ENCODE measurements around the gene ENTPD3.

The ENTPD3 gene, protein sequence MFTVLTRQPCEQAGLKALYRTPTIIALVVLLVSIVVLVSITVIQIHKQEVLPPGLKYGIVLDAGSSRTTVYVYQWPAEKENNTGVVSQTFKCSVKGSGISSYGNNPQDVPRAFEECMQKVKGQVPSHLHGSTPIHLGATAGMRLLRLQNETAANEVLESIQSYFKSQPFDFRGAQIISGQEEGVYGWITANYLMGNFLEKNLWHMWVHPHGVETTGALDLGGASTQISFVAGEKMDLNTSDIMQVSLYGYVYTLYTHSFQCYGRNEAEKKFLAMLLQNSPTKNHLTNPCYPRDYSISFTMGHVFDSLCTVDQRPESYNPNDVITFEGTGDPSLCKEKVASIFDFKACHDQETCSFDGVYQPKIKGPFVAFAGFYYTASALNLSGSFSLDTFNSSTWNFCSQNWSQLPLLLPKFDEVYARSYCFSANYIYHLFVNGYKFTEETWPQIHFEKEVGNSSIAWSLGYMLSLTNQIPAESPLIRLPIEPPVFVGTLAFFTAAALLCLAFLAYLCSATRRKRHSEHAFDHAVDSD

DNA sequence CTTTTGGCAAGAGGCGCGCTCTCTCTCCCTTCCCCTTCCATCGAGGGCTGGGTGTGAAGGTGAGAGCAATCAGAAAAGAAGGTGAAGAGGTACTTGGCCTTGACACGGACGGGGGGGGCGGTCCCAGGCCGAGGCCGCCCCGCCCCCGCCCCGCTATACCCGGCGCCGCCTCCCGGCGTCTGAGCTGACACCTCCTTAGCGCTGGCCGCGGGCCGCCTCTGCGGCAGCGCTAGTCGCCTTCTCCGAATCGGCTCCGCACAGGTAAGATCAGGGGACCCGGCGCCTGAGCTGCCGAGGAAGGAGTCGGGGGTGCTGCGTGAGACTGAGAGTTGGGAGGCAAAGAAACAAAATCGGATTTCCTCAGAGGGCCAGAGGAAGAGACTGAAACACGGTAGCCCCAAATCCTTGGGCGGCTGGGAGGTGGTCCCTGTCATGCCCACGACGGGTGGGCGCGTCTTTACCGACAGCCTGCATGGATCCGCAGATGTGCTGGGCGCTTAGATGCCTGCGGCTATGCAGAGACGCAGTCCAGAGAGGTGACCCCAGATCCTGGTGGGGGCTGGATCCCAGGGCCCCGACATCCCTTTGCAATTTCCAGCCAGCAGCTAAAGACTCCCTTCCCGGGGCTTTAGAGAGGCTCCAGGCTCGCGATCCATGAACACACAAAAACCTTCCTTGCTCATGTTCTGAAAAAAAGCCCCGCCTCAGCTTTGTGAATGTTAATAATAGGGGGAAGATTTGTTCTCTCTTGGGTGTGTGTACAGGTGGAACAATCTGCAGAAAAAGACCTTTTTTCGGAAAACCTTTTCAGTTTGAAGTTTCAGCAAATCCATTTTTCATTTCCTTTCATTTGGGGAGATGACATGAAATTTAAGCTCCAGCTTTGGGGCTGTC, at the start of gene ENTPD3:
Gene ENTPD3 (plus strand): TSS at position 184 of the 894 bp plus-strand sequence. CDS start 874 bp downstream, outside the sequence.
- DNase-seq (ENCODE audit: low spot score) = peak; percentile 47

- DNase-seq (ENCODE audit: low spot score) = no peak
These were observed 47.1 kb upstream of the ENTPD3 start for GRCh38 chr3:40339871-40340270.

GRCh38 chr3:40340541-40341170, 46.3 kb upstream of the ENTPD3 start:
- DNase-seq (ENCODE audit: low spot score) = no peak

DNA sequence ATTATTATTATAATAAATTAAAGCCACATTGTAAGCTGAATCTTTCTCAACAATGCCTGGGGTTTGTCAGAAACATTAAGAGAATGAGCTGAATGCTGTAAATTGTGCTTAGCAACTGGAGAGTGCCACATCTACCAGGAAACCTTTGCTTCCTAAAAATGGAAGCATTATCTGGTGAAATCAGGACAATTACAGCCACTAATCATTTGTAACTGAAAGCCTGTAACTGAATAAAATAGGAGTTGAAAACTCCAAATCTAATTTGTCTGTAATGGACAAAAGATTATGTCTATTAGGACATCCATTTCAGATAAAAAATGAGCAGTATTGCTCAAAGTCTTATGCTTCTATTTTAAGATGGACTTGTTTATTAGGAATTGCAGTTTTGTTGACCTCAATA, 45.3 kb upstream of the ENTPD3 start:
- no peak for DNase-seq (ENCODE audit: low spot score)

- DNase-seq (ENCODE audit: low spot score) = no peak
These were observed 36.5 kb upstream of the ENTPD3 start for GRCh38 chr3:40350529-40350928.

DNA sequence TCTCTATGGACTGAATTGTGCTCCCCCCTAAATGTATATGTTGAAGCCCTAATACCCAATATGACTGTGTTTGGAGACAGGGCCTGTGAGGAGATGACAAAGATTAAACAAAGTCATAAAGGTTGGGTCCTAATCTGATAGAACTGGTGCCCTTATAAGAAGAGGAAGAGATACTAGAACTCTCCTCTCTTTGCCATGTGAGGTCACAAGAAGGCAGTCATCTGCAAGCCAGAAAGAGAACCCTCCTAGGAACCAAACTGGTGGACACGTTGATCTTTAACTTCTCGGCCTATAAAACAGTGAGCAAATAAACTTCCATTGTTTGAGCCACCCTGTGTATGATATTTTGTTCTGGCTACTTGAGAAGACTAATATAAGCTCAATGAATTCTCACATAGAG, 31.6 kb upstream of the ENTPD3 start:
- no peak for DNase-seq (ENCODE audit: low spot score)

GRCh38 chr3:40358454-40358853, 28.5 kb upstream of the ENTPD3 start:
- no peak for DNase-seq (ENCODE audit: low spot score)

DNA sequence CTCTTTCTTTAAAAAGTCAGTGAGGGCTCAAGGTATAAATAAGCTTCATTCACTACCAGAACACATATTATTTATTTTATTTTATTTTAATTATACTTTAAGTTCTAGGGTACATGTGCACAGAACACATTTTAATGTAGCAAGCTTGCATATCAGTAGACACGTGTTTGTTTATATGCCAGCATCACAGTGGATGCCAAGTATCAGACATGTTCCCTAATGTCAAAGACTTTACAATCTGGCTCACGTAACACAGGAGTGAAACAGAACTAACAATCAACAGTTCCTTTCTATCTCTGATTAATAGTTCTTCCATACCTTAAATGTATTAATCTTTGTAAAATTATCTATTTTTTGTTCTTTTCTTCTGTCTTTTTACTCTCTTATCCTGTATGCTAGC, 23.3 kb upstream of the ENTPD3 start:
- DNase-seq (ENCODE audit: low spot score) = no peak

GRCh38 chr3:40366203-40367162, 20.5 kb upstream of the ENTPD3 start:
- no peak for DNase-seq (ENCODE audit: low spot score)

DNA sequence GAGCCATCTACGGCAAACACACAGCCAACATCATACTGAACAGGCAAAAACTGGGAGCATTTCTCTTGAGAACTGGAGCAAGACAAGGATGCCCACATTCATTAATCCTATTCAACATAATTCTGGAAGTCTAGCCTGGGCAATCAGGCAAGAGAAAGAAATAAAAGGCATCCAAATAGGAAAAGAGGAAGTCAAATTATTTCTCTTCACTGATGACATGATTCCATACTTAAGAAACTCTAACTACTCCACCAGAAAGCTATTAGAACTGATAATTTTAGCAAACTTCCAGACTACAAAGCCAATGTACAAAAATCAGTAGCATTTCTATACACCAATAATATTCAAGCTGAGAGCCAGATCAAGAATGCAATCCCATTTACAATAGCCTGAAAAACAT, 17.3 kb upstream of the ENTPD3 start:
- DNase-seq (ENCODE audit: low spot score) = no peak

- no peak for DNase-seq (ENCODE audit: low spot score)
These were observed 9.2 kb upstream of the ENTPD3 start for GRCh38 chr3:40377822-40378221.

- DNase-seq (ENCODE audit: low spot score) = no peak
These were observed 7.2 kb upstream of the ENTPD3 start for GRCh38 chr3:40379674-40380306.

DNA sequence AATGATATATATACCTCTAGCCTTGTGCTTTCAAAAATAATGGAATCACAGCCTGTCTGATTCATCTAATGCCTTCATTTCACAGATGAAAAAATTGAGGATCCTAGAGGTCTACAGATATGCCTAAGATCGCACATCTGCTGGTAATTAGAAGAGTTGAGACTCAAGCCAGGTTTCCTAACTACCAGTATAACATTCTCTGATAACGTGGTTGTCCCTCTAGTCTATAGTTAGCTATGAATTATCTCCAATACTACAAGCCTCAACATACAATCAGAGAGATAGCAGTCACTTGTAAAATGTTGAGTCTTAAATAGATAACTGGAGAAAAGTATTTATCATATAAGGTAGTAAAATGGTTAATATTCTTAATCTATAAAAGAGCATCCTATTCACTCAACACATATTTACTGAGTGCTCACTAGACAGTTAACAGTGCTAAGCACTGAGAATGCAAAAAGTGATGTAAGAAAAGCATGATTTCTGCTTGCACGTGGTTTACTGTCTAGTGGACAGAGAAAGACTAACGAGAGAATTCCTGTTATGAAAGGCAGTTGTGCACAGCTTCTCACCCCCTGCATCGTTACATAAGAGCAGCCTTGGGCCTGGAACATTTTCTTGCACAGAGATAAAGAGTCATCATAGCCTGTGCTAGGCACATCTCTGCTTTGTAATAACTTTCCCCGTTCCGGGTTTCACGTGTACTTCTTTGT, 4.9 kb upstream of the ENTPD3 start:
- DNase-seq (ENCODE audit: low spot score) = no peak

DNA sequence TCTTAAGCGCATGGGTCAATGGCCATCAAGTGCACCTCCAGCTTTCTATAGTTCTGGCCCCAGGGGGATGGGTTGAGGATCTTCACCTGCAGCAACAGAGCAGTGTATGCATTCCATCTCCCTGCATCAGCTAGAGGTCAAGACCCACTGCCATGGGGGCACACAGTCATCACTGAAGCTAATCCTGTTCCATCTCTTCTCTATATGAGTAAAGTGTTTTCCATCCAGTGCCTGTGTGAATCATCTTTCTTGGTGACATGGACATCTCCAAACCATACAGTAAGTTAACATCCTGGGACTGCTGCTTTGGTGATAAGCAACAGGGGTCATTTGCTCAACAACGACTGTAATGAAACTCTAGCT, 4.4 kb upstream of the ENTPD3 start:
- DNase-seq (ENCODE audit: low spot score) = no peak

DNA sequence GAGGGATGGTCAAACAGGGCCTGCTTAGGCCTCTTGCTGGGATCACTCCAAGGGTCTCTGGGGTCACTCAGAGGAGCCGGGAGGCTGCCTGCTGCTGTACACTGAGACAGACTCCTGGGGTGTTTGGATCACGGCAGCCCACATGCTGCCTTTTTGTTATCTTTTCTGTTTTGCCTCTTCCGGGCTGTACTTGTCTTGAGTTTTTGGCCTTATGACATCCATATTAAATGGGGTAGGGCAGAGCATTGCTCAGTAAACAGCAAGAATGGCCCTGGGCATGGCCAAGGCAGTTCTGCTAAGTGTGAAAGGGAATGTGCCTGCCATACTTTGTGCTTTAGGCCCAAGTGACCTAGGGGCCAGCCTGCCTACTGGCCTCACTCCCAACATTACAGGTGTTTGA, 771 bp upstream of the ENTPD3 start:
- no peak for DNase-seq (ENCODE audit: low spot score)

DNA sequence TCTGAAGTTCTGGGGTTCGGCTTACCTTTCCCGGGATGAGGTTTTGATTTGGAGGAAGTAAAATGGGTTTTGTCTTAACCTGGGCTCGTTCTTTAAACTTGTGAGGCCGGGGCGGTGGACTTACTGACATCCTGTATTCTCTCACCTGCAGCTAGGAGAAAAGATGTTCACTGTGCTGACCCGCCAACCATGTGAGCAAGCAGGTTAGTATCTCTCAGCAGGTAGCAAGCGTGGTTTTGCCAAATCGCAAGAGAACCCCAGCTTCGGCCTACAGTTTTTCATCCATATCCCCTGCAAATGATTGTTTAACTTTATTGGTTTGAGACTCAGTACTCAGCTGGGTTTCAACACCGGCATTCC, 891 bp downstream of the ENTPD3 start:
- no peak for DNase-seq (ENCODE audit: low spot score)

DNA sequence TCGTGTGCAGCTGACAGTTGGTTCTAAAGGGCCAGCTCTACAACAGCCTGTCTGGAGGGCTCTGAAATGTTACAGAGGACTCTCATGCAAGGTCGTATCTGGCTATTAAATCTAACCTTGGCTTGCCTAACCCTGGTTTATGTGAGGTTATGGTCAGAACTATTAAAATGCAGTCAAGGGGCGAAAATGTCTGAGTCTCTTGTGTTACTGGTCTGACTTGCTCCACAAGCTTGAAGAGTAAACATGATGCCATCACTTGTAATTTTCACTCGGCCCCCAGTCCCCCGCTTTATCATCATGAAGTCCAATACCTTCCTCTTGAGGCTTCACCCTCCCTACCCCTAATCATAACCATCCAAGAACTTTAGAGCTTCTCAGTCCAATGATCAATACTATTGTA, 9.4 kb downstream of the ENTPD3 start:
- no peak for DNase-seq (ENCODE audit: low spot score)

GRCh38 chr3:40397129-40397528, 10.1 kb downstream of the ENTPD3 start:
- DNase-seq (ENCODE audit: low spot score) = no peak

DNA sequence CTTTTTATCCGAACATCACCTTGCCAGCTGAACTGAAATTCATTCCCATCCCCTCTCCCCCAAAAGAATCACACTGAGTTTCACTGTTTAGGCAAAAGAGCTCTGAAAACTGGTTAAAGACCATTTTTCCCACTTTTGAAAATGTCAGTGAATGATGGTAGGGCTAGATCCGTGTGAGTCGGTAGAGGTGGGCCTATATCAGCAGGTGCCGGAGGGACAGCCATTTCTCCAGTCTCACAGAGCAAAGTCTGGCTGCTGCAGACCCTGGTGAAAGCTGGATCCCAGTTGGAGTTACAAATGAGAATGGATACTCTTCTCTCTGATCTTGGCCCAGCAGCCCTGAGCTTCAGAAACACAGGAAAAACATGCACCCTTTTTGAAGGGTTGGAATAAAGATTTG, 10.9 kb downstream of the ENTPD3 start:
- no peak for DNase-seq (ENCODE audit: low spot score)

GRCh38 chr3:40398346-40398745, 11.4 kb downstream of the ENTPD3 start:
- DNase-seq (ENCODE audit: low spot score) = no peak

All from D341Med (cell line).